Right hindlimb (tissue), 1 donor: Measurements from ENCODE around the gene ATAD2B.

Source experiments
- DNase-seq: peaks from one replicate; pipeline ENCODE4 v3.0.0-alpha.2; 2018

ATAD2B gene

GRCh38 chr2:23836505-23836904, 90.4 kb downstream of the ATAD2B start:
- no peak for DNase-seq

DNA sequence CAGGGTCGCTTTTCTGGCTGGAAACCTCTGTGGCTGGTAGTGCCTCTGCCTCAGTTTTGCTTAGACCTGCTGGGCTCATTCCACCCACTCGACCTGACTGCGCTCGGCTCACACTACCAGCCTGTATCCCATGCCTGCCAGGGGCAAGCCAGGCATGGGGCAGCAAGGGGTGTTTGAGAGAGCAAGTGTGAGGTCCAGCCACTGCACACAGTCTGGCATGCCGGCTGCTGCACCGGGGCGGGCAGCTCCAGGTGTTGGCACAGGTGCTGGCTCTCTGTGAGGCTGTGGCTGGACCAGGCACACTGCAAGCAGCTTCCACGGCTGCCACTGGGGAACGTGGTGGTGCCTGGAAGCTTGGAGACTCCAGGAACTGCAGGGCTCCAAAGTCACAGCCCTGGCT, 90.9 kb downstream of the ATAD2B start:
- no peak for DNase-seq

DNA sequence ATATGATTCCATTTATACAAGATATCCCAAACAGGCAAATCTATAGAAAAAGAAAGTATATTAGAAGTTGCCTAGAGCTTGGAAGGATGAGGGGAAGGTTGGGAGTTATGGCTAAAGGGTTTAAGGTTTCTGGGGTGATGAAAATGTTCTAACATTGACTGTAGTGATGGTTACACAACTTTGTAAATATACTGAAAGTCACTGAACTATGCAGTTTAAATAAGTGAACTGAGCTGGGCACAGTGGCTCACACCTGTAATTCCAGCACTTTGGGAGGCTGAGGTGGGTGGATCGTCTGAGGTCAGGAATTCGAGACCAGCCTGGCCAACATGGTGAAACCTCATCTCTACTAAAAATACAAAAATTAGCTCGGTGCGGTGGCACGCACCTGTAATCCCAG, 91.5 kb downstream of the ATAD2B start:
- no peak for DNase-seq

DNA sequence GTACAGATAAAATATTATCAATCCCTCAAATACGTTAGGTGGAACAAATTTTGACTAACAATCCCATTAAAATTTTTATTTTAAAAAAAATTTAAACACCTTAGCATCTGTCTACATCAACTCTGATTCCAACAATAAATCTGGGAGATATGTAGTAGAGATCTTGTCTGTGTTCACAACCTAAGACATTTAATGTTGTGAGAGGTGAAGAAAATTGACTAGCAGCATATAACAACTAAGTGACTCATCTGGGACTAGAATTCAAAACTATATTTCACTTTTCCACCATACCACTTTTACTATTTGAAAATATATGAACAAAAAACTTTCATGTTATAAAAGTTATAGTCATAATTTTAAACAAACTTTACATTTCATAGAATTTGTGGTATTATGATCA, 97.9 kb downstream of the ATAD2B start:
- DNase-seq = no peak

- no peak for DNase-seq
Observed at GRCh38 chr2:23828256-23828980, 98.5 kb downstream of the ATAD2B start.

GRCh38 chr2:23827287-23827686, 99.6 kb downstream of the ATAD2B start:
- DNase-seq = no peak

DNA sequence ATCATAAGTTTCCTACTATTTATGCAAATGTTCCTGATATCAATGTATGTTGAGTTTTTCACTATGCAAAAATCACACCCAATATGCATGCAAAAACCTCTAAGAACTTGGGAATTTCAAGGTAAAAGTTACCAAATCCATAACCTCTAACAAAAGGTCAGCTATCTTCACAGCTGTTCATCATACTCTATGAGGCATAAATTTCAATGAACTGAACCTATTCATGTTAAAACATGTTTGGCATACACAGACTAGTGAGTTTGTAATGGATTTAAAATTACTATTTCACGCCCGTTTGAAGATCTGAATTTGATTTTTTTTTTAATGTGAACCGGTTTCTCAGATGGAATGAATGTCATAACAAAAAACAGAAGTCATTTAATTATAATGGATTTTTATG, 100.2 kb downstream of the ATAD2B start:
- no peak for DNase-seq

GRCh38 chr2:23826040-23826439, 100.9 kb downstream of the ATAD2B start:
- no peak for DNase-seq

DNA sequence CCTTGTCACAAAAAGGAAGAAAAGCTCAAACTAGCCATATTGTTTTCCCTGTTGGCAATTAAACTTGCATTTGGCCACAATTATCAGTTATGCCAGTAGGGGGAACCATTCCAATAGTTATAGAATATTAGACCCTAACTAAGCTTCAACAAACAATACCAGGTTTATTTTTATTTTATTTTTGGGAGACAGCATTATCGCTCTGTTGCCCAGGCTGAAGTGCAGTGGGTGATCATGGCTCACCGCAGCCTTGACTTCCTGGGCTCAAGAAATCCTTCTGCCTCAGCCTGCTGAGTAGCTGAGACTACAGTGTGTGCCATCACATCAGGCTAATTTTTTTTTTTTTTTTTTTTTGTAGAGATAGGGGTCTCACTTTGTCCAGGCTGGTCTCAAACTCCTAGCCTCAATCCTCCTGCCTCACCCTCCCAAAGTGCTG, 102.1 kb downstream of the ATAD2B start:
- DNase-seq = peak; percentile 20

GRCh38 chr2:23823863-23824262, 103.1 kb downstream of the ATAD2B start:
- DNase-seq = no peak

DNA sequence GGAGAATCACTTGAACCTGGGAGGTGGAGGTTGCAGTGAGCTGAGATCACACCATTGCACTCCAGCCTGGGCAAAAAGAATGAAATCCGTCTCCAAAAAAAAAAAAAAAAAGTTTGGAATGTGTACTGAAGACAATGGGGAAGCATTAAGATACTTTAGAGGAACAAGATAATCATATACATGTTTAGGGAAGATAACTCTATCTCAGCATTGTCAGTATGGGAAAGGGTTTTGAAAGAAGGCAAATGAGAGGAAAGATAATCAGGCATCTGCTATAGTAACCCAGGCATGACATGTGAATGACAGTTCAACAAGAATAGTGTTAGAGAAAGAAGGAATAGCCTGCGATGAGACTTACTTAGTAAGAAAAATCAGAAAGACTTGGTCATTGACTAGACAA, 112.0 kb downstream of the ATAD2B start:
- no peak for DNase-seq

DNA sequence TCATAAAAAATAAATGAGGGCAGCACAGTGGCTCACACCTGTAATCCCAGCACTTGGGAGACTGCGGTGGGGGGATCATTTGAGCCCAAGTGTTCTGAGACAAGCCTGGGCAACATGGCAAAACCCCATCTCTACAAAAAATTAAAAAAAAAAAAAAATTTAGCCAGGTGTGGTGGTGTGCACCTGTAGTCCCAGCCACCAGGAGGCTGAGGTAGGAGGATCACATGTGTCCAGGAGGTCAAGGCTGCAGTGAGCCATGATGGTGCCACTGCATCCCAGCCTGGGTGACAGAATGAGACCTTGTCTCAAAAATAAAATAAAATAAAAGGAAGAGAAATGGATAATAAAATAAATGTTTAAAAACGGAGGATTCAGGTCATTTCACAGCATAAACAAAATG, 113.5 kb downstream of the ATAD2B start:
- no peak for DNase-seq

DNA sequence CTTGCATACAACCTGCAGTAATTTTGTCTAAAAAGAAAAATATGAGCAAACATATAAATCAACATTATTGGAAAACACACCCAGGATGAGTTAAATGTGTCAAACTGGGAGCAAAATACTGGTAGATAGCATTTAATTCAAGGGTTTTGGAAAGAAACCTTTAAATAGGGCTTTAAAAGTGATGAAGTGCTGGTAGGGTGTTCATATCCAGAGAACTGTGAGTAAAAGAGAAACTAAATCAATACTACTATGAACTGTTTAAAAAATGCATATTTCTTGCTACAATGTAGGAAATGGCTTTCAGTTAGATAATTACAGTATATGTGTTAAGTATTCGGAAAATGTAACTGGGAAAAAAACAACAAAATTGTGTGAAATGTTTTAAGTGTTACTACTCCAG, 117.8 kb downstream of the ATAD2B start:
- DNase-seq = no peak

- no peak for DNase-seq
Observed at GRCh38 chr2:23806665-23807249, 120.2 kb downstream of the ATAD2B start.

- no peak for DNase-seq
Observed at GRCh38 chr2:23806201-23806600, 120.7 kb downstream of the ATAD2B start.

DNA sequence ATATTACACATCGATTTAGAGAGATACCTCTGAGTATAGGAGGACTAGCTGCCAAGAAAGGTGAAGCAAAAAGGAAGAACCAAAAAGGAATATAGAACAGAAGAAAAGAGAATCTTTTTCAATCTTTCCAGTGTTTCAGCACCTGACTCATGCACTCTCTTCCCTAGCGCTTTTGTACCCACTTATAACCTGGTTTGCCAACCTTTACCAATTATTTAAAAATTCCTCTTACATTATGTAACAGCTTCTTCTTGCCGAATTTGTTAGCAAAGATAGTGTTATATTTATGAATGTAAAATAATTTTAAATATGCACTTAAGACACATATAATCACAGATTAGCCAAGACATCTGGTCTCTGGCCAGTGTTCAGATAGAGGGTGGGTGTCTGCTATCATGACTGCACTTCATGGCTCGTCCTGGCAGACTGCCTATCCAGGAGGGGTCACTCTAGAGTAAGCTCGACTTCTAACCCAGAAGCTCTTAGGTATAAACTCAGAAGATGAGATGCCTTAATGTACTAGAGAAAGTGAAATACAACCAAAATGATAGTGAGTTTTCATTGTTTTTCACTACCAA, 122.9 kb downstream of the ATAD2B start:
- DNase-seq = peak; percentile 33

GRCh38 chr2:23803264-23803964, 123.5 kb downstream of the ATAD2B start:
- peak; percentile 19 for DNase-seq

DNA sequence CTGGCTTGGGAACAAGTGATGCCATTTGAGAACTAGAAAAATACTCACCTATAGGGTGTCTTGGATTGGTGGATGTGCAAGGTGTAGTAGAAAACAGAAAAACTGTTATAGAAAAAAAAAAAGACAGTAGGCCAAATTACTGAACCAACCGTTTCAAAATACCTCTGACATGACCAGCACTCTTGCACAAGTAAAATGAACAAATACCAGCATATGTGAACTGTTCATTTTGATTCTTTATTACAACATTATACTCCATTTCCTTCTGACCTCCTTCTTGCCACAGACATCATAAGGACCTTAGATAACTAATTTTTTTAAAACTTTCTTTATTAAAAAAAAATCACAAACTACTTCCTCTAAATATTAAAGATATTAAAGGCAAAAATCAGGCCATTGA, 125.5 kb downstream of the ATAD2B start:
- DNase-seq = no peak

GRCh38 chr2:23794234-23794633, 132.7 kb downstream of the ATAD2B start:
- DNase-seq = no peak

DNA sequence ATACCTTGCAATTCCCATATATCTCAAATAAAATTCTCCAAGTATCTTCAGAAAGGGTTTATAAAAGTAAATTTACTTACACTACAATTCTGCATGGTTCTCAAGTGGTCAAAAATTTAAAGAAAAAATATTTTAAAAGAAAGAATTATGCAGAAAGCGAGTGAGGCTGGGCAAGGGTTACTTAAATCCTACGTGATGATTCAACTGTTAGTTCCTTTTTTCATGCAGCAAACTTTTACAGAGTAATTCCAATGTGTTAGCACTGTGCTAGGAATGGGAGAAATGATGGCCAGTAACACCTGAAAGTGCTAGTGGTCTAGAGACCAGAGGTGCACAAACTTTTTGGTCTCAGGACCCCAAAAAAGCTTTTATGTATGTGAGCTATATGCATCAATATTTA, 133.4 kb downstream of the ATAD2B start:
- no peak for DNase-seq

GRCh38 chr2:23791030-23791429, 135.9 kb downstream of the ATAD2B start:
- no peak for DNase-seq

GRCh38 chr2:23789012-23789411, 137.9 kb downstream of the ATAD2B start:
- DNase-seq = no peak

GRCh38 chr2:23788100-23788499, 138.8 kb downstream of the ATAD2B start:
- no peak for DNase-seq

DNA sequence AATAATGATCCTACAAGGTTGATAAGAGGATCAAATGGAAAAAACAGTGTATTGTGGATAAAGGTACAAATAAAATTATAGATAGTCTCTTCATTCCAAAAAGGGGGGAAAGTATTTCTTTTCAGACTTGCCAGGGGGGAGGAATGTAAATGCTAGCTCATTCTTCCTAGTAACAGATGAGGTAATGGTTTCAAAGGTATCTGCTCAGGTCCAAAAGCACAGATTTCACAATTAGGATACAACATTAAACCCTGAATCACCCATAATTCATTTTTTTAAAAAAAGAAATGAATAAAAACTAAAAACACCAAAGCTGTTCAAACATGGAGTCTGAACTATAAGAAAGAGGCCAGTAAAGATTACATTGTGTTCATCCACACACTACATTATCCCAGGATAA, 142.0 kb downstream of the ATAD2B start:
- no peak for DNase-seq
